ENCODE measurements around the gene RAB11FIP4.

RAB11FIP4 gene

GRCh38 chr17:31357091-31357490 lies 34.4 kb upstream of the RAB11FIP4 start:
- no peak for DNase-seq (ENCODE audit: low read depth in 1 of 2, low spot score in 1 of 2)
- H3K4me3 ChIP-seq (replicated peaks; ENCODE audit: insufficient read depth, low read length) = no peak overlapping the region
- H3K27ac ChIP-seq (replicated peaks) = no peak overlapping the region
- H3K27me3 ChIP-seq (ENCODE audit: insufficient read depth, poor library complexity, severe bottlenecking) = no peaks in the 10 kb centered on the region
- TF ChIP-seq SPI1 (IDR thresholded peaks at IDR 0.05; ENCODE audit: borderline replicate concordance, low read depth) (no peak), GABPA (IDR thresholded peaks at IDR 0.05; ENCODE audit: low read depth) (no peak), CTCF (IDR thresholded peaks at IDR 0.05; ENCODE audit: insufficient read depth, low read length) (no peak), REST (IDR thresholded peaks at IDR 0.05; ENCODE audit: insufficient replicate concordance, low read depth) (no peak), POLR2AphosphoS5 (IDR thresholded peaks at IDR 0.05; ENCODE audit: low read depth) (no peak)

- no peak for DNase-seq (ENCODE audit: low read depth in 1 of 2, low spot score in 1 of 2)
Measured at GRCh38 chr17:31357839-31358394, 33.6 kb upstream of the RAB11FIP4 start.

More at GRCh38 chr17:31357839-31358394, 33.6 kb upstream of the RAB11FIP4 start:
- no peak overlapping the region for H3K27ac ChIP-seq (replicated peaks)
- no peaks in the 10 kb centered on the region for H3K27me3 ChIP-seq (ENCODE audit: insufficient read depth, poor library complexity, severe bottlenecking)
- TF ChIP-seq REST (IDR thresholded peaks at IDR 0.05; ENCODE audit: insufficient replicate concordance, low read depth) = no peak
- TF ChIP-seq GABPA (IDR thresholded peaks at IDR 0.05; ENCODE audit: low read depth) = no peak
- no peak for TF ChIP-seq POLR2AphosphoS5 (IDR thresholded peaks at IDR 0.05; ENCODE audit: low read depth)
- TF ChIP-seq SPI1 (IDR thresholded peaks at IDR 0.05; ENCODE audit: borderline replicate concordance, low read depth) = no peak
- TF ChIP-seq CTCF (IDR thresholded peaks at IDR 0.05; ENCODE audit: insufficient read depth, low read length) = no peak
- H3K4me3 ChIP-seq (replicated peaks; ENCODE audit: insufficient read depth, low read length) = no peak overlapping the region
